NCI-H526 (cell line): ENCODE data around the gene RMI2.
"Not testable (repeated sequence)": the region's sequence is repeated elsewhere in the genome, so short reads cannot be mapped to it uniquely, and the experiment has no call there.

Experiments used
- DNase-seq, 2 experiments: peaks; one replicate each; lab custom pipeline; 2025; lab: John Stamatoyannopoulos, UW

RMI2 gene

DNA sequence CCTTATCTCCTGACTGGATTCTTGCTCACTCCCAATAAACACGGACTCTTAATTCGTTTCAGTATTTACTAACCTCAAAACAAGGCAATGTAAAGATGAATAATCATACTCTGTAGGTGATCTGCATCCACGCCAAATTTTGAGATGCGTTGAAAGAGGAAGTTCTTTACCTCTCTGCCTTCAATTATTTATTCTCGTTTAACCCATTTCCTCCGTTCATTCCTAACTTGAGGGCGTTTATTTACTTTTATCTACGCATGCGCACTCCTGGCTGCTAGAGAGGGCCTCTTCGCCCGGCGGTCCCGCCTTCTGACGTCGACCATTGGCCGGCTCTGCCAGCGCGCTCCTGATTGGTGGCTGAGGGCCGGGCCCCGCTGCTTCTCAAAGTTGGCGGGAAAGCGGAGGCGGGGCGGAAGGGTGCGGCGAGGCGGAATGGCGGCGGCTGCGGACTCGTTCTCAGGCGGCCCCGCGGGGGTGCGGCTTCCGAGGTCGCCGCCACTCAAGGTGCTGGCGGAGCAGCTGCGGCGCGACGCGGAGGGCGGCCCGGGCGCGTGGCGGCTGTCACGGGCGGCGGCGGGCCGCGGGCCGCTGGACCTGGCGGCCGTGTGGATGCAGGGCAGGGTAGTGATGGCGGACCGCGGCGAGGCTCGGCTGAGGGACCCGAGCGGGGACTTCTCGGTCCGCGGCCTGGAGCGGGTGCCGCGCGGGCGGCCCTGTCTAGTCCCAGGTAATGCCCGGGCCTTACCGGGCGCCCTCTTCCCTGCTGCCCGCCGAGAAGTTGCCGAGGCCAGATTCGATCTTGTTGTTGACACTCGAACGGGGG lies at the start of gene RMI2:
RMI2 (plus strand) TSS at position 420 of the 823 bp plus-strand sequence; CDS start at position 433, 13 bp downstream.
- peak; percentile 87 to 97 for DNase-seq

DNA sequence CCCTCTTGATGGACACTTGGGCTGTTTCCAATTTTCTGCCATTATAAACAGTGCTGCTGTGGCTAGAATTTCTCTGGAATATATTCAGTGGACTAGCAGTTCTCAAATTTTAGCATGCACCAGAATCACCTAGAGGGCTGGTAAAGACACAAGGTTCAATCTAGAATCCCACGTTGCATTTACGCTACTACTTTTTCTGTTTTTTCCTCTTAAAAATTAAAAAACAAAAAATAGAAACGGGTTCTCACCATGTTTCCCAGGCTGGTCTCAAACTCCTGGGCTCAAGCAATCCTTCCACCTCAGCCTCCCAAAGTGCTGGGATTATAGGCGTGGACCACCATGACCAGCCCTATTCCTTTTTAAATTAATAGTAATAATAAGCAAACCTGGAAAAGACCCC lies 49.6 kb upstream of the RMI2 start:
- no peak for DNase-seq

DNA sequence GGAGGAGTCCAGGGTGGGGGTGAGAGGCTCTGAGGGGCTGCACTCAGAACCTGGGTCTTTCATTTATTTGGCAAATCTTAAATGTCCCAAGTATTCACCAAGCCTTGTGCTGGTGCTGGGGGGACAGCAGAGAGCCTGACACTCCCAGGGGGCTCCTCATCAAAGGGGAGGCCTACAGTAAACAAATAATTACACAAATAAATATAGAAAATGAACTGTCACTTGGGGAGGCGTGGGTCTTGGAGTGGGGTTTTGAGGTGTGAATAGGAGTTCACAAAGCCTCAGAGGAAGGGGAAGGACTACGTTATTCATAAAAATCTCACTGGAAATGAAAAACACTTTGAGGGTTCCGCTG lies 48.9 kb upstream of the RMI2 start:
- no peak for DNase-seq

DNA sequence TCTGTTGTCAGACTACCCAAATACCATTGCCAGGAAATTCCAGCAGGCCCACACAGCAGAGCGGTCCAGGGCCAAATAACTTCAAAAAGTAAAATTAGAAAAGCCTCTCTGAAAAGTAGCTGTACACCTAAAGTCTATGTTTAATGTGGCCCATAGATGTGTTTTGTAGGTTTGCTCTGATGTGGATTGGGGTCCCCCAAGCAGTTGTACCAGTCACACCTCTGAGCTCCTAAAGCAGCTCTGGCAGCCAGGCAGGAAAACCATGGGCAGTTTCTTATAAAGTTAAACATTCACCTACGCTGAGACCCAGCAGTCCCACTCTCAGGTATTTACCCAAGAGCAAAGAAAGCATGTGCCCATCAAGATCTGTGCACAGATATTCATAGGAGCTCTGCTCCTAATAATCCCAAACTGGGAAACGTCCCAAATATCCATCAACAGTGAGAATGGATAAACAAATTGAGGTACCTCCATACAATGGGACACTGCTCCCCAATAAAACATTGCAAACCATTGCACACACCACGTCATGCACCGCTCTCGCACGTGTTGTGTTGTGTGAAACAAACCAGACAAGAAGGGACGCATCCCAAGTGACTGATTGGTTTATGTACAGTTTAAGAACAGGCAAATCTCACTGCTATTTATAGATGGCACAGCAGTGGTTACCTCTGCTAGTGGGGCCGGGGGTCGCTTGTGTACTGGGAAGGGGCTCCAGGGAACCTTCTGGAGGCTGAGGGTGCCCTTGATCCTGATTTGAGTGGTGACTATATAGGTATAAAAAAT lies 48.4 kb upstream of the RMI2 start:
- peak; percentile 47 to 65 for DNase-seq

DNA sequence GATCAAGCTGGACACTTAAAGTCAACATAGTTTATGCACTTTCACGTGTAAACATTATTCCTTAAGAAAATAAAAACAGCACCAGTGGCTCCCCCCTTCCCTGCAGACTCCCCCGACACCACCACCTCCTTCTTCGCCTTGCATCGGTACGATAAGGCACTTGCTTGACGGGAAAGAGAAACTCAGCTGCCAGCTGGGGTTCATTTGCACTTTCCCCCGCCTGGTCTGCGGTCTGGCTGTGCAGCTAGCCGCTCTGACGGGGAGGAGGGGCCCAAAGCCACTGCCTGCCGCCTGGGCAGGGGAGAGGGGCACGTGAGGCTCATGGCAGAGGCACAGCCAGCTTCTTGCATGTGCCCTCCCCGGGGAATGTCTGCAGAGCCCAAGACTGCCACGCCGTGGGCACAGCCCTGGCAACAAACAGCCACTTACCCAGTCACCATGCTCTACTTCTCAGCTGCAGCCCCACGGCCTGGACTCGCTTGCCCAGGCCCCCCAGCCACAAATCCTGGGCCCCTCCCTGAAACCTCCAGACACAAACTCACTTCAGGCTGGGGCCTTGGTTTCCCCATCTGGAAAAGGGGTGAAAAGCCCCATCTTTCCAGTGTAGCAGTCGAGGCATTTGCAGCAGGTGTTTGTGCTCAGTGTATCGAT lies 47.6 kb upstream of the RMI2 start:
- peak; percentile 87 to 95 for DNase-seq

DNA sequence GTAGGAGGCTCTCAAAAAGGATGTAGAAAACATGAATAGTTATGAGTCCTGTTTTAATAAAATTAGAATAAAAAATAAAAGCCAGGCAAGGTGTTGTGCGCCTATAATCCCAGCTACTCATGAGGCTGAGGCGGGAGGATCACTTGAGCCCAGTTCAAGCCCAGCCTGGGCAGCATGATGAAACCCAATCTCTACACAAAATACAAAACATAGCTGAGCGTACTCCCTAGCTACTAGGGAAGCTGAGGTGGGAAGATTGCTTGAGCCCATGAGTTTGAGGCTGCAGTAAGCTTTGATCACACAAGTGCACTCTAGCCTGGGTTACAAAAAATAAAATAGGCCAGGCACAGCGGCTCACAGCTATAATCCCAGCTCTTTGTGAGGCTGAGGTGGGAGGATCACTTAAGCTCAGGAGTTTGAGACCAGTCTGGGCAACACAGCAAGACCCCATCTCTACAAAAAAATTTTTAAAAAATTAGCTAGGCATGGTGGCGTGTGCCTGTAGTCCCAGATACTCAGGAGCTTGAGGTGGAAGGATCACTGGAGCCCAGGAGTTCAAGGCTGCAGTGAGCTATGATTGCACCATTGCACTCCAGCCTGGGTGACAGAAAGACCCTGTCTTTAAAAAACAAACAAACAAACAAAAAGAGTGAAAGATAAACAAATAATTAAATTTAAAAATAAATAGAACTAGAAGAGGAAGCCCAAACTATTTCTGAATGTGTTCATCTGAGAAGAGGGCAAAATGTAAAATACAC lies 46.9 kb upstream of the RMI2 start:
- DNase-seq = peak in 1 of 2 experiments; percentile 45

DNA sequence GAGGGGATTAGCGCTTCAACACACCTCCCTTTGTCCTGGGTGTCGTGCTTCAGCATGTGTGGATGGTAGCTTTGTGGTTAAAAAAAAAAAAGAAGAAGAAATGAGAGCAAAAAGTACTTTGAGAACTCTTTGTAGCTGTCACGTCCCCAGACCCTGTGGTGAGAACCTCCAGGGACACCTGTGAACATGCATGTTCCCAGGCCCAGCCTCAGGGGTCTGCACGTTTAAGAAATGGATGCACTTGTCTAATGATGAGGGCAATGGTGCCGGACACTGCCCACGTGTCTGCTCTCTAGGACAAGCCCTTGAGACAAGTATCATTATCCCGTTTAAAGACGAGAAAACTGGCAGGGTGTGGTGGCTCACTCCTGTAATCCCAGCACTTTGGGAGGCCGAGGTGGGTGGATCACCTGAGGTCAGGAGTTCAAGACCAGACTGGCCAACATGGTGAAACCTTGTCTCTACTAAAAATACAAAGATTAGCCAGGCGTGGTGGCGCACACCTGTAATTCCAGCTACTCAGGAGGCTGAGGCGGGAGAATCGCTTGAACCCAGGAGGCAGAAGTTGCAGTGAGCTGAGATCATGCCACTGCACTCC lies 46.2 kb upstream of the RMI2 start:
- DNase-seq = not testable (repeated sequence)

DNA sequence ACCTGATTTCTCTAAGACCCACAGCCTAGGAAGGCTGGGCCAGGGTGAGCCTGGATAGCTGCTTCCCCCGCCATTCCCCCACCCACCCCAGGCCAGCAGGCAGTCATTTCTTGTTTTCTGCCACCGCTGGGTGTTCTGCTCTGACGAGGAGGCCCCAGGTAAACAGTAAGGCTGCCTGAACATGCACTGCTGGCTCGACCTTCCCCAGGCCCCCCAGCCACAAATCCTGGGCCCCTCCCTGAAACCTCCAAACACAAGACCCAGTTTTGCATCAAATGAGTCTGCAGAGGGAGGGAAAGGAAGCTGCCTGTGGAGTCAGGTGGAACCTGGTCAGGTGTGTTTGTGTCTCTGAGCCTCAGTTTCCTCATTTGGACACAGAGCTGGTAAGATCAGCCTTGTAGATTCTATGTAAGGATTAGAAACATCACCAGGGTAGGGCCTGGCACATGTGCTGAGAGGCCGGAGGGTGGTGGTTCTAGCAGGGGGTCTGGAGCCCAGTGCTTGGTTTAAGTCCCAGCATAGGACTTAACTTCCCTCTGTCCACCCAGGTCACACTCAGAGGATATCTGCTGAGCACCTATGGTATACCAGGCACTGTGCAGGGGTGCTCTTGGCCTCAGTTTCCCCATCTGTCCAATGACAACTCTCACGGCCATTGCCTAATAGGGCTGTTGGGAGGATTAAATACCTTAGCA lies 45.2 kb upstream of the RMI2 start:
- no peak for DNase-seq

DNA sequence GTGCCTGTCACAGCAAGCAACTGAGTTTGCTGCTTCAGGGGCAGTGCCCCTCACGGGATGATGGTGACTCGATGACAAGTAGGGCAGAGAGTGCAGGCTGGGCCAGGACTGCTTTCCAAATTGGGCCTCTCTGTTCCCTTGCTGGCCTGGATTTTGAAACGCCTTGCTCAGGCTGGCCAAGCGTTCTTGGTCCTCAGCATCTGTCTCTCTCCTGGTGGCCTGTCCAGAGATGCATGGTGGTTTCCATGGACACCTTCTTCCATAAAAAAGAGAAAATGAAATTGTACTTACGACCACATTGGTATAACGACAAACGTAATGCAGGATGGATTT lies 44.7 kb upstream of the RMI2 start:
- DNase-seq = no peak

DNA sequence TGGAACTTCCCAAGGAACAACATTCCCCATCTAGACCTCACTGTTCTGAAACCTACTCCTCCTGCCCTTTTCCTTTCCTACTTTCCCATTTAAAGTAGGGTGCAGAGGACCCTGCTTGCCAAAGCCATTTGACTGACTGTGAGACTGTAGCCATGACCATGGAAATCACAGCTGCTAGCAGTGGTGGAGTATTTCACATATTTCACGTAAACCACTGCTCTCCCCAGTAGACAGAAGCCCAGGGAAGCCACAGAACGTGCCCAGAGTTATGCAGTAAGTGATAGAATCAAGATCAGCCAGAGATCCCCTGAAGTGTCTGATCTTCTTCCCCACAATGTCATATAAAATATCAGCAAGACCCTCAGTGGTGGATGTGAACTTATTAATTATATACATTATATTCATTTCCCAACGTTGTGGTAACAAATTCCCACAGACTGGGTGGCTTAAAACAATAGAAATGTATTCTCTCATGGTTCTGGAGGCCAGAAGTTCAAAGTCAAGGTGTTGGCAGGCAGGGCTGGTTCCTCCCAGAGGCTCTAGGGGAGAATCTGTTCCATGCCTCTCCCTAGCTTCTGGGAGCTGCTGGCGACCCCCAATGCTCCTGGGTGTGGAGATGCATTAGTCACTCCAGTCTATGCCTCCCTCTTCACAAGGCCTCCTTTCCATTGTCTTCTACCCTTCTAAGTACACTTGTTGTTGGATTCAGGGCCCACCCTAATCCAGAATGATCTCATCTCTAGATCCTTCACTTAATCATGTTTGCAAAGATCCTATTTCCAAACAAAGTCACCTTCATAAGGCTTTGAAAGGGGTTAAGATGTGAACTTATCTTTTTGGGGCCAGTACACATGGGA lies 43.4 kb upstream of the RMI2 start:
- no peak for DNase-seq

DNA sequence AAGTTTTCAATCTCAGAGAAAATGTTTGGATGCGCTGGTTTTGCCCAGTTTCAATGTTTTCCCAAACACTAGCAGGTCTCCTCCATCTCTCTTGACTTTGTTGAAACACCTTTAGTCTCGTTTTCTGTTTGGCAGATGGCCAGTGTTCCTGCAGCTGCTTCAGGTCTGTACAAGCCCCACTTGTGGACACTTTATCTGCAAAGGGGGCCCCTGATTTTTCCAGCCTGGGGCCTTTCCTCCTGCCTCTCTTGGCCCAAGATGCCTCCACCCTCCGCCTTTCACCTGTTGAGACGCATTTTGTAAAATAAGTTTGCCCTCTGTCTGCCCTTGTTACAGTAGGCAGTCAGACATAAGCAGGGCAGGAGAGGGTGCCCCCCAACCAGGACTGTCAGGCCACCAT lies 42.3 kb upstream of the RMI2 start:
- DNase-seq = no peak

DNA sequence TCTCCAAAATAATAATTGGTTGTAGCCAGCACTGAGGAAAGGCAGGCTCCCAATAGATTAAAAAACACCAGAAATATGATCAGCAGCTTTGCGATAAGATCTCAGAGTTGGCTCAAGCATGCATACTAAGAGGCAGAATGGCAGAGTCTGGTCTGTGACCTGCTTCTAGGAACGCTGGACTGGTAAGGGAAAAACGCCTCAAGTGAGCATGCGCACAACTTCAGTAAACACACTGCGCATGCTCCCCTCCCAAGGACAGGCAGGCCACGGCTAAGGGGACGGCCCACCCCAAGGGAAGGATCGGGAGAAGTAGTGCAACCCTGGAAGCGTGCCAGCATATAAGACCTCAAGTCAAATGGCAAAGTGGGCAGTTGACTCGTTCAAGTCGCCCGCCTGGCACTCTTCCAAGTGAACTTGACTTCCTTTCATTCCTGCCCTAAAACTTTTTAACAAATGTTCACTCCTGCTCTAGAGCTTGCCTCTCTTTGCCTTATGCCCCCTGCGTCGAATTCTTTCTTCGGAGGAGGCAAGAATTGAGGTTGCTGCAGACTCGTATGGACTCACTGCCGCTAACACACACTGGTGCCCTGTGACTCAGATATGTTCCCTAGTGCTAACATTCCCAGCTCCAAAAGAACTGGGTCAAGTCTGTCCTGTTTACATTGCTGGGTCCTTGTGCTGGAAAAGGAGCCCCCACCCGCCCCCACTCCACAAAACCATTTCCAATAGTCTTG lies 41.7 kb upstream of the RMI2 start:
- peak; percentile 37 to 45 for DNase-seq

DNA sequence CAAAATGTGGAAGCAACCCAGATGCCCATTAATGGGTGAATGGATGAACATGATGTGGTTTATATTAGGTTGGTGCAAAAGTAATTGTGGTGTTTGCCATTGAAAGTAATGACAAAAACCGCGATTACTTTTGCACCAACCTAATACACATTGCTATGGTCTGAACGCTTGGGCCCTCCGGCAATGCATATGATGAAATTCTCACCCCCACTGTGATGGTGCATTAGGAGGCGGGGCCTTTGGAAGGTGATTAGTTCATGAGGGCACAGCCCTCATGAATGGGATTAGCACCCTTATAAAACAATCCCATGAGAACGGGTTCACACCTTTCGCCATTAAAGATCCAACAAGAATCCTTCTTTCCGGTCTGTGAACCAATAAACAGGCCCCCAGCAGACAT lies 38.9 kb upstream of the RMI2 start:
- DNase-seq = no peak

DNA sequence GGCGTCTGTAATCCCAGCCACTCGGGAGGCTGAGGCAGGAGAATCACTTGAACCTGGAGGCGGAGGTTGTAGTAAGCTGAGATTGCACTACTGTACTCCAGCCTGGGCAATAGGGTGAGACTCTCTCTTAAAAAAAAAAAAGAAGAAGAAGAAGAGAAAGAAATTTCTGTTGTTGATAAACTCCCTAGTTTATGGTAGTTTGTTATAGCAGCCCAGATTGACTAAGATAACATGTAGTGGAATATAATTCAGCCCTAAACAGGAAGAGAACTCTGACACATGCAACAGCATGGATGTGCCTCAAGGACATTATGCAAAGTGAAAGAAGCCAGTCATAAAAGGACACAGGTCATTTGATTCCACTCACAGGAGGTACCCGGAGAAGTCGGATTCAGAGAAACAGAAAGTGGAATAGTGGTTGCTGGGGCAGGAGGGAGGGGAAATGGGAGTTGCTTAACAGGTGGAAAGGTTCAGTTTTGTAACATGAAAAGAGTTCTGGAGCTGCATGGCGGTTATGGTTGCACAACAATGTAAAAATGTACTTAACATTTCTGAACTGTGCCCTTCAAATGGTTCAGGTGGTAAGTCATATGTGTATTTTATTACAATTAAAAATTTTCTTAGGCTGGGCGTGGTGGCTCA lies 38.1 kb upstream of the RMI2 start:
- no peak for DNase-seq

DNA sequence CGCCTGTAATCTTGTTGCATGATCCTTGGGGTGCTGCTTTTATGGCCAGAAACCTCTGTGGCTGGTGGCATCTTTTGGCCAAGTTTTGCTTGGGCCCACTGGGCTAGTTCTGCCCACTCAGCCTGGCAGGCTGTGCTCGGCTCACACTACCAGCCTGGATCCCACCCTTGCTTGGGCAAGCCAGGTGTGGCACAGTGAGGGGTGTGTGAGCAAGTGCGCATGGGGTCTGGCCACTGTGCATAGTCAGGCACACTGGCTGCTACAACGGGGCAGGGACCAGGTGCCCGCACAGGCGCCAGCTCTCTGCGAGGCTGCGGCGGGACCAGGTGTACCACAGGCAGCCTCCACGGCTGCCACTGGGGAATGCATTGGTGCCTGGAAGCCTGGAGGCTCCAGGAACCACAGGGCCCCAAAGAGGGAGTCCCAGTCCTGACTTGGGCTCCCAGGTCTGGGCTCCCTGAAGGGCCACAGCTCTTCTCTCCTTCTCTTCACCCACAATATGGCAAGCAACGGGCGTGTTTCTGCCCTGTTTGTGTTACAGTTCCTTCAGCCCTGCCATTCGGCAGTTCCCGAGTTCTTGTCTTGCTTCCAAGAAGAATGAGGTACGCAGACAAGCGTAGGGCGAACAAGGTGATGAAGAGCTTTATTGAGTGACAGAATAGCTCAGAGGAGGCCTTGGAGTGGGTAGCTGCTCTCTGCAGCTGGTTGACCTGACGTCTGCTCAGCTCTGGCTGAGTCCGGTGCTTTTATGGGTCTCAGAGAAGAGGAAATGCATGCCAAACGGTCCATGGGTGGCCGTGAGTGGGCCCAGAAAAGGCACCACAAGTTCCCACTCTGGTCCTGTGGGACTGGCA lies 37.4 kb upstream of the RMI2 start:
- no peak for DNase-seq

DNA sequence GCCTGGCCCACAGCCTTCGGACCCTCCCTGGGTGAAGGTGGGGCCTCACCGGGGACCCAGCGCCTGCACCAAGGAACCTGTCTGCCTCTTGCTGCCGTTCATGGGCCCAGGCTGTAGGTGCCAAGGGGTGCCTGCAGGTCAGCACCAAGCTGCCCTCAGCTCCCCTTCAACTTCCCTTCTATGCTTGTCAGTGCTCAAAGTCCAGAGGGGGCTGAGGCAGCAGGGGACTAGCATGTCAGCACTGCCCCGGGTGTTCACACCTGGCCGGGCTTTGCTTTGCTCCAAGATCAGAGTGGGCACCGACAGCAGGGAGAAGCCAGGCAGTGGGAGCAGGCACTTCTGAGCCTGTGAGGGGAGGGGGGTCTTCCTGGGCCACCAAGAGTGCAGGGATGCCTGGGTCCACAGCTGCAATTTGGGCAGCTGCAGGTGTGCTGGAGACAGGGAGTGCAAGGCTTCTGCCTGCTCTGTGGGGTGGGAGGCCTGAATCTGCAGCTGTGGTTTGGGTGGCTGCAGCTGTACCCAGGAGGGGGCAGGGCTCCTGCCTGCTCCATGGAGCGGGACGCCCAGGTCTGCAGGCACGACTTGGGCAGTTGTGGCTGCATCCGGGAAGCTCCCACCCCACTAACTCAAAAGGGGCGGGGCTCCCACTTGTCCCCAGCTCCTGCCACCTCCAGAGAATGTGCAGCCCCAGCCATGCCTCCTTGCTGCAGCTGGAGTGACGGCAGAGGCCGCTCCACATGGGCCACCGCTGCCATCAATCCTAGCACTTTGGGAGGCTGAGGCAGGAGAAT lies 36.6 kb upstream of the RMI2 start:
- peak in 1 of 2 experiments; percentile 19 for DNase-seq
